Measurements from ENCODE around the gene C1QTNF12. TPM values are rescaled to one million over a fixed set of nuclear protein-coding genes. Genes with fewer than 3 reads are reported as not detected.

The C1QTNF12 gene
- total RNA-seq, 1 donor from 2014 or later: 1.2 TPM

GRCh38 chr1:1226566-1227362 is 19.8 kb downstream of the C1QTNF12 start:
- intact Hi-C loops (cut with DNase I): no loop called here
- ATAC-seq (no peak), DNase-seq (no peak)
- Histone ChIP-seq H3K4me3 (no peak overlapping the region), H3K27ac (no peak overlapping the region), H3K4me1 (peaks cover 21% of the 10 kb centered on the region), H3K27me3 (ENCODE audit: low read depth) (no peaks in the 10 kb centered on the region), H3K36me3 (peaks cover 70% of the 10 kb centered on the region), H3K9me3 (no peaks in the 10 kb centered on the region)
- TF ChIP-seq CTCF (IDR thresholded peaks at IDR 0.05): no peak

GRCh38 chr1:1225913-1226312 is 20.6 kb downstream of the C1QTNF12 start:
- Histone ChIP-seq H3K27ac (no peak overlapping the region), H3K4me1 (peaks cover 18% of the 10 kb centered on the region), H3K9me3 (no peaks in the 10 kb centered on the region), H3K4me3 (no peak overlapping the region), H3K36me3 (peaks cover 79% of the 10 kb centered on the region), H3K27me3 (ENCODE audit: low read depth) (no peaks in the 10 kb centered on the region)
- TF ChIP-seq CTCF (IDR thresholded peaks at IDR 0.05): no peak
- DNase-seq (no peak), ATAC-seq (no peak)
- intact Hi-C loops (cut with DNase I): no loop called here

GRCh38 chr1:1225238-1225845 is 21.2 kb downstream of the C1QTNF12 start:
- DNase-seq: no peak

GRCh38 chr1:1223891-1224290 is 22.6 kb downstream of the C1QTNF12 start:
- Histone ChIP-seq H3K36me3 (peaks cover 95% of the 10 kb centered on the region), H3K27me3 (ENCODE audit: low read depth) (no peaks in the 10 kb centered on the region), H3K27ac (no peak overlapping the region), H3K4me3 (no peak overlapping the region), H3K4me1 (no peaks in the 10 kb centered on the region), H3K9me3 (no peaks in the 10 kb centered on the region)
- intact Hi-C loops (cut with DNase I): no loop called here
- DNase-seq: no peak
- TF ChIP-seq CTCF (IDR thresholded peaks at IDR 0.05): no peak
- ATAC-seq: no peak

More at GRCh38 chr1:1225238-1225845, 21.2 kb downstream of the C1QTNF12 start:
- Histone ChIP-seq H3K36me3 (peaks cover 85% of the 10 kb centered on the region), H3K4me3 (no peak overlapping the region), H3K27ac (no peak overlapping the region), H3K9me3 (no peaks in the 10 kb centered on the region), H3K27me3 (ENCODE audit: low read depth) (no peaks in the 10 kb centered on the region), H3K4me1 (peaks cover 13% of the 10 kb centered on the region)
- ATAC-seq: peak in 1 of 2 donors; percentile 57
- no peak for TF ChIP-seq CTCF (IDR thresholded peaks at IDR 0.05)
- intact Hi-C loops (cut with DNase I): no loop called here

- ATAC-seq: no peak
- H3K27me3 ChIP-seq (ENCODE audit: low read depth): no peaks in the 10 kb centered on the region
- no peak for DNase-seq
- no peaks in the 10 kb centered on the region for H3K4me1 ChIP-seq
- intact Hi-C loops (cut with DNase I): no loop called here
- no peaks in the 10 kb centered on the region for H3K9me3 ChIP-seq
- peaks cover 95% of the 10 kb centered on the region for H3K36me3 ChIP-seq
- no peak overlapping the region for H3K4me3 ChIP-seq
- H3K27ac ChIP-seq: no peak overlapping the region
- TF ChIP-seq CTCF (IDR thresholded peaks at IDR 0.05): no peak
Observed at GRCh38 chr1:1223321-1223720, 23.2 kb downstream of the C1QTNF12 start.
